GM18861 (cell line): ENCODE measurements around the gene BZW2.

Experiments
- ATAC-seq: cut with Tn5 transposase; IDR thresholded peaks from one replicate; pipeline ENCODE4 v1.9.1; 2021; ENCODE audit not compliant: unreplicated experiment

Gene BZW2

GRCh38 chr7:16712916-16713315 is 66.9 kb downstream of the BZW2 start:
- ATAC-seq = no peak

DNA sequence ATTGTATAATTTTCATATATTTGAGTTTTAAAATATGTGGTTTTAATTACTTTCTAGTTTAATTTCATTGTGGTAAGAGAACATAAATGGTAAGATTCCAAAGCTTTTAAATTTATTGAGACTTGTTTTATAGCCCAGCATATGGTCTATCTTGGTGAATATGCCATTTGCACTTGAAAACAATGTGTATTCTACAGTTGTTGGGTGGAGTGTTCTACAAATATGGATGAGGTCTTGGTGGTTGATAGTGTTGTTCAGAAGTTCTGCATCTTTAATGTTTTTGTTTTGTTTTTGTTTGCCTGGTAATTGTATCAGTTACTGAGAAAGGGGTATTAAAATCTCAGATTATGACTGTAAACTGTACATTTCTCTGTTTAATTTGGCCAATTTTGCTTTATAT is 69.9 kb downstream of the BZW2 start:
- no peak for ATAC-seq

DNA sequence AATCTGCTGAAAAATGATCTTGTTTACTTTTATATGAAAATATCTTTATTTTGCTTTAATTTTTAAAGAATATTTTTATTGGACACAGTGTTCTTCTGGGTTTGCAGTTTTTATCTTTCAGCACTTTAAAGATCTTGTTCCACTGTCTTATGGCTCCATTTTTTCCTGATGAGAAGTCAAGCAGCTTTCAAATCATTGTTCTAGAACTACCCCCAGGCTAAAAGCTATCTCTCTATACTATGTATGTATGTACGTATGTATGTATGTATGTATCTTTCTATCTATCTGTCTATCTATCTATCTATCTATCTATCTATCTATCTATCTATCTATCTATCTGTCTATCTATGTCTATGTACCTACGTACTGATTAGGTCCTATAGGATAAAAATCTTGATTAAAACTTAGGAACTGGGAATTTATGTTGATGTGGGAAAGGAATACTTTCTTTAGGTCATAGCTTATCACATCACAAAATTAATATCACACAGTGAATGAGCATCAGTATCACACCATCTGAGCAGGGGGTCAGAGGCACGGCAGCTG is 72.2 kb downstream of the BZW2 start:
- no peak for ATAC-seq

DNA sequence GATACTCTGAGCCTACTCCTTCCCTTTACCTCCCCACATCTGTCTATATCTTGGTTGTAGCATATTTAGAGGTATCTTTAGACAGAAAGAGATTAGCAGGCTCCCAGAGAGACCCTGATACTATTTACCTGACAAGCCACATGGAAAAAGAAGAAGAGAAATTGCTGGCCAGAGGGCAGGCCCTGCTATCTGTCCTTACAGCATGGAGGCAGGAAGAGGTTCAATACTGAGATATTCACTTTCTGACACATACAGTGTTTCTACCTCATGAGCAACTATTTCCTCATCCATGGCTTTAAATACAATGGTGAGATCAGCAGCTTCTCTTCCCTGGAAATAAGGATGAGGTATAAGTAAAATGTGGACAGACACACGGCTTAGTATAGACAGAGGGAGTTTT is 73.7 kb downstream of the BZW2 start:
- ATAC-seq = no peak

- no peak for ATAC-seq
Observed at GRCh38 chr7:16721541-16721940, 75.6 kb downstream of the BZW2 start.

- ATAC-seq = no peak
Observed at GRCh38 chr7:16724344-16724743, 78.4 kb downstream of the BZW2 start.

DNA sequence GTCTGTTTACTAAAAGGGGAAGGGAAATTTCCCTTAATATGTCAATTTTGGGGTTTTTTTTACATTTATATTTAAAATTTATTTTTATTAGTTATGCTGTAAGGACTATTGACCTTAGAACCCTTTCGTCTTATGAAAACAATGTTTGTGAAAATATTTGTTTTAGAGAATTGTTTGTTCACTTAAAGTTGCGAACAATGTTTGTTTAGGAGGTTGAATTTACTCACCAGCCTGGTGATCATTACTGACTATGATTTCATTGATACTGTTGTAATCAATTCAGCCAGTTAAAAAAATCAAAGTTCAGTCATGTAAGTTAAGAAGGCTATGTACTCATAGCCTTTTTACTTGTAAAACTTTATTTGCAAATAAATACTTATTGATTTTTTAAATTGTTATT is 80.2 kb downstream of the BZW2 start:
- ATAC-seq = no peak

DNA sequence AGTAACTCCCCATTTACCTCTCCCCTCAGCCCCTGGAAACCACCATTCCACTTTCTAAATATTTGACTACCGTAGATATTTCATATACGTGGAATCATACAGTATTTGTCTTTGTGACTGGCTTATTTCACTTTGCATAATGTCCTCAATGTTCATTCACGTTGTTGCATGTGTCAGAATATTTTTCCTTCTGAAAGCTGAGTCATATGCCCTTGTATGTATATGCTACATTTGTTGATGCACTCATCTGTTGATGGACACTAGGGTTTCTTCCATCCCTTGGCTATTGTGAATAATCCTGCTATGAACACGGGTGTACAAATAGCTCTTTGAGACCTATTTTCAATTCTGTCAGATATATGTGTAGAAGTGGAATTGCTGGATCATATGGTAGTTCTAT is 81.8 kb downstream of the BZW2 start:
- ATAC-seq = no peak

DNA sequence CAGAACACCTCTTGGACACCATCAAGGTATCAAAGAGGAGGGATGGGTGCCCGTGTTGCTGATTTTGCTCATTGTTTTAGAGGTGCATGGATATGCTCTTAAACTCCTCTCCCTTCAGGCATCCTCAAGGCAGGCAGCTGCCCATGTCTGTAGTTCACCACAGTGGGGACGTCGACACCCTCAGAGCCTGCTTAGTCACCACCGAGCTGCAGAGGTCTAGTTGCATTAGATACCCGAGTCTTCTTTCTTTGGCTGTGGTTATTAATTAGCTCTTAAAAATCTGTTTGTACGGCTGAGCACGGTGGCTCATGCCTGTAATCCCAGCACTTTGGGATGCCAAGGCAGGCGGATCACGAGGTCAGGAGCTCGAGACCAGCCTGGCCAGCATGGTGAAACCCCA is 82.8 kb downstream of the BZW2 start:
- no peak for ATAC-seq

DNA sequence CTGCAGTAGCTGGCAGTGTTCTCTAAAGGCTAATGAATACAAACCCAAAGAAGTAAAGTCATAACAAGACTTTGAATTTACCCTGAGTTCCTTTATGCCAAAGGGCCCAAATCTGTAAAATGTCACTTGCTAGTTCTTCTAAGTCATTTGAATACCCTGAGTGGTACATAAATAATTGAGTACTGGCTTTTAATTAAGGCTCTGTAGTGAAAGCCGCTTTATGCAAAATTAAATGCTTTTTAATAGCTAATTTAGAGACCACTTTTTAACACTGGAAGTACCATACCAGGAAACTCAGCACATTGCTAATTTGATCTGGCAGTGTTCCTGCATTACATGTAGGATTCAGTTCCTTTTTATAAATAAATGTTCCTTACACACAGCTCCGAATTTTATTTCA is 83.6 kb downstream of the BZW2 start:
- no peak for ATAC-seq

GRCh38 chr7:16730937-16731336 is 85.0 kb downstream of the BZW2 start:
- no peak for ATAC-seq

- no peak for ATAC-seq
Observed at GRCh38 chr7:16732828-16733227, 86.8 kb downstream of the BZW2 start.

DNA sequence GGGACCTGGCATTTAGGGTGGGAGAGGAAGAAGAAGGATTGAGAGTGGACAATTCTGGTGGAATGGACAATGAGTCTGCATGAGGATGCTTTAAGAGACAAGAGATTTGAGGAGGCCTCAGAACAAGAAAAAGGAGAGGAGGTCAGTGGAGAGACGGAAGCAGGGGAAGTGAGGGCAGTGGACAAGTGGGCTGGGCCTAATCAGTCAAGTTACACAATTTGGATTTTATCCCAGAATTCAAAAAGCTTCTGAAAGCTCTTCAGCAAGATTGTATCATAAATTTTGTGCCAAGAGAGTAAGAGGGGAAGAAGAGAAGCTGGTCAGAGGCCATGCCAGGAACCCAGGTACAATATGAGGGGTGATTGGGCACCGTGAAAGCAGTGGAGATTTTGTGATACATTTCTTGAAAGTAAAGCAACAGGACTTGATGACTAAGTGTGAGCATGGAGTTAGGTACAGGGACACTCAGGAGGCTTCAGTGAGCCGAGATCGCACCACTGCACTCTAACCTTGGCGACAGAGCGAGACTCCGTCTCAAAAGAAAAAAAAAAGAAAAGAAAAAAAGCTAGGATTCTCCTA is 88.3 kb downstream of the BZW2 start:
- ATAC-seq = no peak

DNA sequence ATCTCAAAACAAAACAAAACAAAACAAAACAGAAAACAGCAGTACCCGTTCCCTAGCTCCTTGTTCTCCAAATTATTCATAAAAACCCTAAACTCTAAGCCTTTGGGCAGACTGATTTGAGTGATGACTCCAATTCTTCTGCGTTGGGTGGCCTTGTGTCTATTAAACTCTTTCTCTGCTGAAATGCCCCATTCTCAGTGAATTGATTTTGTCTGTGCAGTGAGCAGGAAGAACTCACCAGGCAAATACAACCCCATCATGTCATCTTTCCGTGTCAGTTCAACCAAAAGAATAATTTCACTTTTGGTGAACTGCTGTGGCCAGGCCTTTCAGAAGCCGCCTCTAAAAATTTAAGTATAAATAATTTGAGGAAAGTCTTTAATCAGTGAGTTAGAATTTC is 89.0 kb downstream of the BZW2 start:
- no peak for ATAC-seq

- ATAC-seq = no peak
Observed at GRCh38 chr7:16738011-16738688, 92.2 kb downstream of the BZW2 start.

DNA sequence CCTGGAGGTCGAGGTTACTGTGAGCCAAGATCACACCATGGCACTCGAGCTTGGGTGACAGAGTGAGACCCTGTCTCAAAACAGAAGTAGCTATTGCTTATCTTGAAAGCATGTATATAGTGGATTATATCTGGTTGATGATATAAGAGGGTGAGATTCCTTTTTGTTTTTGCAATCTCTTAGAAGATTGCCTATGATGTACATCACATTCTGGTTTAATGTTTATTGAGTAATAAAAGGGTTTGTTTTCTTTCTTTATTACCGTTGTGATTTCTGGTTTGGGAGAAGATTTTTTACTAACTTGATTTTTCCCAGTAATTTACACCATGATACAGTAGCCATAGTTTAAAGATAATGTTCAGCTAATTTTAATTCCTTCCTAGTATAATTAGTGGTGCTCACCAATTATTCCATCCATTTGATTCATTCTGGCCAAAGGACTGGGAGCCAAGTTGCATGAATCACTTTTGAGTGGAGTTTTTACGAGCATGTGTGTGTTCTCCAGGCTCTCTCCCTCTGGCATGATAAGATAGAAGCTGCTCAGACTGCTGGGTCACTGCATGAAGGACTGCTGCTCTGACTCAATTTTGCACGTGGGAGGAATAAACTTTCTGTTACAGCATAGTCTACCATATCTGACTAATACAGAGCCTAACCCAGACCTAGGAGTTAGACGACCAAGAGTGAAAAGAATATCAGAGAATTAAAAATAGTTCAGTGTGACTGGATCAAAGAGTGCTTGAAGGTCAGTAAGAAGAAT is 94.1 kb downstream of the BZW2 start:
- no peak for ATAC-seq

- no peak for ATAC-seq
Observed at GRCh38 chr7:16740623-16740953, 94.6 kb downstream of the BZW2 start.

- ATAC-seq = no peak
Observed at GRCh38 chr7:16740996-16741395, 95.0 kb downstream of the BZW2 start.

DNA sequence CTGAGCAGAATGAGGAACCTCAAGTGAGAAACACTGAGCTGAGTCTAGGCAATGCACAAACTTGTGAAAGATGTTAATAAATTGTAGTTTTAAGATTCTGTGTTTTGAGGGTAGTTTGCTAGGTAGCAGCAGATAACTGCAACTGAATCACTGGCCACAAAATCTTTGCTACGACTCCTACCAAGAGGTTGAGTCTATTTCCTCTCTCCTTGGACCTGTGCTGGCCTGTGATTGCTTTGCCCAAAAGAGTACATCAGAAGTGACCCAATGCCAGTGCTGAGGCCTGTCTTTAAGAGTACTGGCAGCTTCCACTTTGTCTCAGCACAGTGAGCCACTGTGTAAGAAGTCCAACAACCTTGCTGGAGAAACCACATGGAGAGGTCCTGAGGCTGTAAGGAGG is 95.7 kb downstream of the BZW2 start:
- no peak for ATAC-seq

DNA sequence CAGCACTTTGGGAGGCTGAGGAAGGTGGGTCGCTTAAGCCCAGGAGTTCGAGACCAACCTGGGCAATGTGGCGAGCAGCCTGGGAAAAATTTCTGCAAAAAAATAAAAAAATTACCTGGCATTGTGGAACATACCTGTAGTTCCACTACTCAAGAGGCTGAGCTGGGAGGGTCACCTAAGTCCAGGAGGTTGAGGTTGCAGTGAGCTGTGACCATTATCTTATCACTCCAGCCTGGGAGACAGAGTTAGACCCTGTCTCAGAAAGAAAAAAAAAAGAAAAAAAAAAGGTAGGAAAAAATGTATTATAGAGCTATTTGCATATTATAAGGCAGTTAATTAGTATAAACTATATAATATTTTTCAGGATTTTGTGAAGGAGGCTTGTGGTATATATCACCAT is 96.6 kb downstream of the BZW2 start:
- no peak for ATAC-seq

DNA sequence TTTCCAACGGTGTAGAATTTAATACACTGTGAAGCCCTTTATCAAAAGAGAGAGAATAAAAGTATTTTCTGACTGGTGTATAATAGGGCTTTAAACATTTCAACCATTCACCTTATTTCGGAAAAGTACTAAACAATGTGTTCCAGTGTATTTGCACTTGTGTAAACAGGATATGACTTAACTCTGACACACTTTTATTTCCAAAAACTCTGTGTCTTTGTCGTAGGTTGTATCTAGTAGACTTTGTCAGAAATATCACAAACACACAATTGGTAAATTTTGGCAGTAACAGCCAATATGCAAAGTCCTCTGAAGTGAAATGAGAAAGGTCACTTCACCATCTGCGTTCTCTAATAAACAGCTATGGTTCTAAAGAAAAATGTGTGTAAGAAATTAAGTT is 97.3 kb downstream of the BZW2 start:
- ATAC-seq = no peak

DNA sequence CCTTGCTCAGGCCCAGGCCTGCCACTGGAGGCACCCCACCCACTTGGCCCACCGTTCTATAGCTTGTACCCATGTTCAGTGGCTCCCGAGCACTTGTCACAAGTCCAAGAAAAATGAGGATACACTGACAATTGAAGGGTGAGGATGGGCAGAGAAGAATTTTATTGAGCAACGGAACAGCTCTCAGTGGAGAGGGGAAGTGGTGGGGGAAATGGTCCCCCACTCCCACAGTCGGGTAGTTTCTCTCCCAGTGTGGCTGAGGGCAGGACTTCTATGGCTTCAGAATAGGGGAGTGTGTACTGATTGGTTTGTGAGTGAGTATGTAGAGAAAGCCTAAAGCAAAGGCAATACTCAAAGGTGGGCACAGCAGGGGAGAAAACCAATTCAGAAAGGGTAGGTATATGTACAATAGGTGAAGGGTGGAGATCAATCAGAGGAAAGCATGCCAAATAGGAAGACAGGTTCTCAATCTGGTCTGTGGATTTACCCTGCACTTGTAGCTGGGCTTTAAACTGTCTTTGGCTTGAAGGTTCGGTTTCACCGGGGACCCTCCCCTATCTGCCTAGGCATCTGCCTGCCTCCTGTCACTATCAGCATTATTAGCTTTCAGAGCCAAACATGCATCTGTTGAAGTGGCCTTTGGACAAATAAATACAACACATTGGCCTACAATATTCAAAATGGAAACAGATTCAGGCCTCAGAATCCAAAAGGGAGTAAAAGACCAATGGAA is 98.7 kb downstream of the BZW2 start:
- no peak for ATAC-seq
